Activated B cell treated with CpG ODN at 0.5 μM for 24 hours (primary cell): ENCODE measurements around the gene CACNA1I. TPM values are rescaled to one million over a fixed set of nuclear protein-coding genes. Genes with fewer than 3 reads are reported as not detected.

ENCODE experiments used
- ATAC-seq: fragments of 200-7000 bp; cut with Tn5 transposase; one replicate; pipeline ENCODE4 v1.10.0; 2021; ENCODE audit warnings: low read depth, mild to moderate bottlenecking, moderate library complexity
- CTCF ChIA-PET: fragments of 350-600 bp; sonication (Branson Sonifier 250); formaldehyde crosslinking; loops from one replicate; lab custom pipeline; 2021; ENCODE audit warnings: antibody characterized with exemption; lab: Charles Lee
- POLR2A ChIA-PET: fragments of 350-600 bp; sonication (Branson Sonifier 250); formaldehyde crosslinking; loops from one replicate; lab custom pipeline; 2021; ENCODE audit warnings: antibody characterized with exemption; lab: Charles Lee
- DNase-seq: peaks from one replicate; pipeline ENCODE4 v3.0.0; 2022
- H3K27ac Mint-ChIP-seq: one replicate; pipeline ENCODE4 v1.8.0; 2020; ENCODE audit warnings: mixed read lengths
- H3K27me3 Mint-ChIP-seq: one replicate; pipeline ENCODE4 v1.8.0; 2021; ENCODE audit warnings: mixed read lengths
- H3K36me3 Mint-ChIP-seq: one replicate; pipeline ENCODE4 v1.8.0; 2021; ENCODE audit warnings: low read depth, mixed read lengths
- H3K4me1 Mint-ChIP-seq: one replicate; pipeline ENCODE4 v1.8.0; 2021; ENCODE audit warnings: mixed read lengths
- H3K4me3 Mint-ChIP-seq: one replicate; pipeline ENCODE4 v1.8.0; 2020; ENCODE audit warnings: mild to moderate bottlenecking, mixed read lengths
- H3K9me3 Mint-ChIP-seq: one replicate; pipeline ENCODE4 v1.8.0; 2020; ENCODE audit warnings: mixed read lengths
- CTCF ChIP-seq: fragments of 200-600 bp; IDR thresholded peaks from one replicate; pipeline ENCODE4 v1.8.0; 2022; ENCODE audit warnings: antibody characterized with exemption, mild to moderate bottlenecking
- intact Hi-C: fragments of 100-400 bp; cut with micrococcal nuclease; formaldehyde crosslinking; loops from one replicate; pipeline ENCODE4 v1.15.1; 2024
- total RNA-seq: library from RNA; stranded (reverse); gene quantifications from 2 replicates; pipeline ENCODE4 v1.2.3, GENCODE V29; 2022

CACNA1I gene
- total RNA-seq, 1 donor from 2014 or later: not detected

- ATAC-seq (no peak), DNase-seq (no peak)
- ChIA-PET CTCF (no interaction called here), POLR2A (no interaction called here)
- Mint-ChIP-seq H3K27ac (no peak overlapping the region), H3K4me1 (no peaks in the 10 kb centered on the region), H3K4me3 (no peak overlapping the region), H3K27me3 (peaks cover 5% of the 10 kb centered on the region), H3K36me3 (peaks cover 6% of the 10 kb centered on the region), H3K9me3 (peaks cover 22% of the 10 kb centered on the region)
- intact Hi-C loops: no loop called here
- no peak for TF ChIP-seq CTCF
These were observed 104.0 kb downstream of the CACNA1I start for GRCh38 chr22:39674536-39674935.

GRCh38 chr22:39675947-39676346 lies 105.4 kb downstream of the CACNA1I start:
- no peak for DNase-seq
- ChIA-PET CTCF (no interaction called here), POLR2A (no interaction called here)
- no peak overlapping the region for H3K27ac Mint-ChIP-seq
- H3K27me3 Mint-ChIP-seq: peaks cover 5% of the 10 kb centered on the region
- H3K9me3 Mint-ChIP-seq: peaks cover 20% of the 10 kb centered on the region
- H3K4me3 Mint-ChIP-seq: no peak overlapping the region
- H3K4me1 Mint-ChIP-seq: no peaks in the 10 kb centered on the region
- intact Hi-C loops: no loop called here
- H3K36me3 Mint-ChIP-seq: peaks cover 6% of the 10 kb centered on the region
- TF ChIP-seq CTCF: no peak
- ATAC-seq: no peak

GRCh38 chr22:39677967-39678366 lies 107.4 kb downstream of the CACNA1I start:
- H3K4me3 Mint-ChIP-seq: no peak overlapping the region

GRCh38 chr22:39678862-39679490 lies 108.4 kb downstream of the CACNA1I start:
- no peak for TF ChIP-seq CTCF
- ChIA-PET POLR2A (no interaction called here), CTCF (no interaction called here)
- no peak for DNase-seq
- Mint-ChIP-seq H3K4me1 (no peaks in the 10 kb centered on the region), H3K36me3 (no peaks in the 10 kb centered on the region), H3K4me3 (no peak overlapping the region), H3K27me3 (peaks cover 10% of the 10 kb centered on the region), H3K27ac (no peak overlapping the region), H3K9me3 (no peaks in the 10 kb centered on the region)
- ATAC-seq: no peak
- intact Hi-C loops: no loop called here

More at GRCh38 chr22:39677967-39678366, 107.4 kb downstream of the CACNA1I start:
- no peaks in the 10 kb centered on the region for H3K4me1 Mint-ChIP-seq
- peaks cover 9% of the 10 kb centered on the region for H3K27me3 Mint-ChIP-seq
- ChIA-PET CTCF (no interaction called here), POLR2A (no interaction called here)
- intact Hi-C loops: no loop called here
- no peaks in the 10 kb centered on the region for H3K36me3 Mint-ChIP-seq
- DNase-seq (no peak), ATAC-seq (no peak)
- no peak for TF ChIP-seq CTCF
- H3K9me3 Mint-ChIP-seq: peaks cover 5% of the 10 kb centered on the region
- H3K27ac Mint-ChIP-seq: no peak overlapping the region

GRCh38 chr22:39679652-39680051 lies 109.1 kb downstream of the CACNA1I start:
- Mint-ChIP-seq H3K4me3 (no peak overlapping the region), H3K27me3 (peaks cover 17% of the 10 kb centered on the region), H3K27ac (no peak overlapping the region), H3K9me3 (no peaks in the 10 kb centered on the region), H3K4me1 (no peaks in the 10 kb centered on the region), H3K36me3 (no peaks in the 10 kb centered on the region)
- TF ChIP-seq CTCF: no peak
- DNase-seq: no peak
- ChIA-PET CTCF (no interaction called here), POLR2A (no interaction called here)
- no peak for ATAC-seq
- intact Hi-C loops: no loop called here
